GM21723 (cell line): ENCODE measurements around the gene GCM1.

Experiments
- ATAC-seq: cut with Tn5 transposase; IDR thresholded peaks from one replicate; pipeline ENCODE4 v1.9.1; 2021; ENCODE audit warnings: mild to moderate bottlenecking, moderate library complexity; ENCODE audit not compliant: unreplicated experiment

GCM1 gene

GRCh38 chr6:53152576-53152975, 3.9 kb upstream of the GCM1 start:
- ATAC-seq, result no peak

- no peak for ATAC-seq
Measured at GRCh38 chr6:53151676-53152075, 3.0 kb upstream of the GCM1 start.

- no peak for ATAC-seq
Measured at GRCh38 chr6:53144802-53145201, 3.8 kb downstream of the GCM1 start.

GRCh38 chr6:53143710-53144109, 4.9 kb downstream of the GCM1 start:
- no peak for ATAC-seq

- no peak for ATAC-seq
Measured at GRCh38 chr6:53142810-53143209, 5.8 kb downstream of the GCM1 start.

DNA sequence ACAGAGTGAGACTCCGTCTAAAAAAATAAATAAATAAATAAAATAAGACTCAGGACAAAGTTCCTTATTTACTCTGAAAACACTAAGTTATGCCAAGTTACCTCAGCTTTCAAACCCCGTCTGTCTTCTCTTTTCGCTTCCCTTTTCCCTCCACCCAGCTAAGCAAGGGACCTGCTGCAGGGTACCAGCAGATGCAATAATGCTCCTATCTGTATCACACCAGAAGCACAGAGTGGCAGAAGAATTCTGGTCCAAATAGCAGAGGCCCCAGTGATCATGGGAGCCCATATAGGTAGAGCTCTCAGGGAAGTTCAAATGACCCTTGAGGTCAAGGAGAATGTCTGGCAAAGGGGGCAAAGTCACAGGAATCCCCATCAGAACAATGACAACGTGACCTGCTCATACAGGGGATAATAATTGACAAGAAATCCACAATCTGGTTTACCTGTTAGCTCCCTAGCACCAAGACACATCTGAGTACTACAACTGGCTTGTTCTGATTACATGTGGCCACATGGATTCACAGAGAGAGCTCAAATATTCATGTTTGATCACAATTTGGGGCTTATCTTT, 8.7 kb downstream of the GCM1 start:
- no peak for ATAC-seq

DNA sequence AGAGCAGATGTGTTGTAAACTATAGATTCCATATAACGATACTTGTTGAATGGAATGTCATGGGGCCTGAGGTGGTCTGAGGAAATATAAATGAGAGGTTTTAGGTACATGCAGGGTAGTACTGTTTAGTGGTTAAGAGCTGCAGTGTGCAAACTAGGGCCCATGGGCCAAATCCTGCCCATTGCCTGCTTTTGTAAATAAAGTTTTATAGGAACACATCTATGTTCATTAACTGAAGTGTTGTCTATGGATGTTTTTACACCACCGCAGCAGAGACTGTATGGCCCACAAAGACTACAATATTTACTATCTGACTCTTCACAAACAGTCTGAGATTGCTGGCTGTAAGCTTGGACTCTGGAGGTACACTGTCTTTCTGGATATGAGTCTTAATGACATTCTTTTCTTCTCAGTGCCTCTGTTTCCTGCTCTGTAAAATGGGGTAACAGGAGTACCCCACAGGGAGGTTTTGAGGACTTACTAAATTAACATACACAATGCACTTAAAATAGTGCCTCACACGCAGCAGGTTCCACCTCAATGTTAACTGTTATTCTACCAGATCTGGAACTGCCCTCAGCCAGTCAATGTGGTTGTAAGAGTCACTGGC, 12.5 kb downstream of the GCM1 start:
- no peak for ATAC-seq

DNA sequence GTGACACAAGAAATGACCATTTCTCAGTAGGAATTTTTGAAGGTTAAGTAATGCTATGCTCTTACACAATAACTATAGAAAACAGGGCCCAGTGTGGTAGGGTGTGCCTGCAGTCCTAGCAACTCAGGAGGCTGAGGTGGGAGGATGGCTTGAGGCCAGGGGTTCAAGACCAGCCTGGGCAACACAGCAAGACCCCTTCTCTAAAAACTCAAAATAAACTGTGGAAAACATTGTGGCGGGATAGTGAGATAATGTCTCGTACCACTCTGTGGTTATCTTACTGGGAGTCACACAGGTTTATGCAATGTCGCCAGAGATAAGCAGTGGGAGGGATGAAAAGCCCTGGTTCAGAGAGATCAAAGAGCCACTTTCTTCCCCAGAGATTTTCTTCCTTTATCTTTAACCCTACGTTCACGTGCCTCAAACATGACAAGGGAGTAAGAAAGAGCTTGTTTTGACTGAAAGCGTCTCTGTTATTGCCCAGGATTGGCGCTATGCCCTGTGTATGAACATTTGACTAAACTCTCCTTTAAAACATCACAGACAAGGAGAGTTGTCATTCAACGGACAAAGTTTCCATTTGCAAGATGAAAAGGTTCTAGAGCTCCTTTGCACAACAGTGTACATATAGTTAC, 13.9 kb downstream of the GCM1 start:
- no peak for ATAC-seq

DNA sequence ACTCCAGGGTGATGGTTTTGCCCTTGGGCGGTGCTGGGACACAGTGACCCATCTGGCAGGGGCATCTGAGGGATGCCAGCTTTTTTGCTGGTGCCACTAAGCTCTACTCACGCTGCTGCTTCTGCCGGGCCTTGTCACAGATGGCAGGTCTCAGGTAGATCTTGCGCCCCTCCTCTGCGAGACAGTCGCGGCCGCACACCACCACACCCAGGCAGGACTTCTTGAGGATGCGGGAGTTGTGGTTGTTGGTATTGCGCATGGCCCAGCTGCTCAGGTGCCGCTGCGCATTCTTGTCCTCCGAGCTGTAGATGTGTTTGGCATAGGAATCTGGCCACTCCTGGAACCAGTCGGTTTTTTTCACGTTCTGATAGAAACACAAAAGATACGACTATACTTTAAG, 14.7 kb downstream of the GCM1 start:
- ATAC-seq, result no peak

DNA sequence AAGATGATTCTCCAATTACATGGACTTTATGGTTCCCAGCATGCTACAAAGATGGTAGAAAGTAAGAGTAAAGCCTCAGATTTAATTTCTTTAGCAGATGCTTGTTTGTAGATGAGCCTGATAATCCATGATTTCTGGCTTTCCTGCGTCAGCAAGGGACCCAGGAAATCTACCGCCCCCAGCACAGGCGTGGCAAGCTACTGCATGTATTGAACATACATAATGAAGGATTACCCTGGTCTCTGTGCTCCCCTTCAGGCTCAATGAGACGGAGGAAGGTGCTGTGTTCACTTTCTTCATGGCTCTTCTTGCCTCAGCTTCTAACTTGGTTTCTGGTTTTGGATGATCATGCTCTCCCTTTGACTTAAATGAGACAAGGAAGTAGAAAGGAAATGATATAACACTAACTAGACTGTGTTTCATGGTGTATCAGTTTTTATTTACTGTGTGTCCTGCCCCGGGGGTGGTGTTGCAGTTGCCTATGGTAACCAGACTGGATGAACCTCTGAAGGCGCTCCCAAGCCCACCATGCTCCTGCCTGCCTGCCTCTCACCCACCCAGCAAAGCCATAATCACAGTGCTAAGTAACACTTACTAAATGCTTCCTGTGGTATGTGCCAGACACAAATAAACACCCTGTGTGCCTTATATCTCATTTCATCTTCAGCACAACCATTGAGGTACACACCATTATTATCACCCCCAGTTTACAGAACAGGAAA, 17.9 kb downstream of the GCM1 start:
- no peak for ATAC-seq

DNA sequence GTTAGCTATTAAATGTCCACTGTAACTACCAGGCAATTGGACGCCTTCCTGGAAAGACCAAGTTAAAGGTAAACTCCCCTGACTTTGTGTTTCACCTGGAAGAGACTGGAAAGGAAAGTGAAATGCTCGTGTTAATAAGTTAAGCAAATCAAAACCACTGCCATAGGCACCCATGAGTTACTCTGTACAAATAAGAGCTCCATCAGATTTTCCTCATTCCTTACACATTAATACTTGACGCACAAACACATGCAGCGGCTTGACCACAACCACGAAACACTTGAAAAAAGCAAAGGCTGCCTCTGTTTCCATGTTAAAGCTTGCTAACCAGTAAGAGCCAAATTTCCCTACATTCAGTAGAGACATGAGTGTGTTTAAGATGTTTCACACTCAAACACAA, 19.8 kb downstream of the GCM1 start:
- ATAC-seq, result no peak

GRCh38 chr6:53125276-53125675, 23.4 kb downstream of the GCM1 start:
- no peak for ATAC-seq

- ATAC-seq, result no peak
Measured at GRCh38 chr6:53124131-53124800, 24.4 kb downstream of the GCM1 start.

DNA sequence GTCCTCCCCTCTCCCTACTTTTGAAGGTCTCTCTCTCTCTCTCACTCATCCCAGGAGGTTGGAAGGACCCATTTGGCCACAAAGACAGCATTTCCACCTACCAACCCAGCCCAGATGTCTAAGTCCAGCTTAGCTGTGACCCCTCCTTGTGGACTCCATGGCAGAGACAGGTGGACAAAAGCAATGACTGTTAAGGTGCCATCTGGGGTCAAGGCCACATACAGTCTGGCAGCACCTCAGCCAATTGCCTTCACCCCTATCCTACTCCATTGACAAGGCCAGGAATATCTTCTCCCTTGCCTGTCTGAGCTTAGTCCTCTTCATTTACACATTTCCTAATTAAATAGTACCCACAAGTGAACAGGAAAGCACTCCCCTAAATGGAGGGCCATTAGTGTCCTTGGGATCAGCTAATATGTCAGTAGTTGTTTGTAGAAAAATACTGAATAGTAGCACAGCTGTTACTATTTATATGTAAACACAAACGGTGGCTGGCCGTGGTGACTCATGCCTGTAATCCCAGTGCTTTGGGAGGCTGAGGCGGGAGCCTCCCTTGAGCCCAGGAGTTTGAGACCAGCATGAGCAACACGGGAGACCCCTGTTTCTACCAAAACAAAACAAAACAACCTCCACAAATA, 28.8 kb downstream of the GCM1 start:
- no peak for ATAC-seq

GRCh38 chr6:53119349-53119748, 29.3 kb downstream of the GCM1 start:
- no peak for ATAC-seq

GRCh38 chr6:53115741-53116140, 32.9 kb downstream of the GCM1 start:
- ATAC-seq, result no peak

DNA sequence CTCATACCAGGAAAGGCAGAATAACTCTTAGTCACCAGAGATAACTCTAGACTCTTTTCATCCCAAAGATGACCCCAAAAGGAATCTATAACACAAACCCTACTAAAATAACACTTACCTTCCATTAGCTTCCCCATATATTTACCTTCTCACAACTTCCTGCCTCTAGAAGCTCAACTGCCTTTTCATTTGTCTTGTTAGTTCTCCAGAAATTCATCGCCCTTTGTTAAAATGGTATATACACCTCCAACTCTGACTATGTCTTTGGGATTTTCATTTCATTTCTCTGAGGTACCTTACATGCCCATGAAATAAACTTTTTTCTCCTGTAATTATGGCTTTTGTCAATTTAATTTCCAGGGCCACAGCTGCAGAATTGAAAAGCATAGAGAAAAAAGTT, 33.5 kb downstream of the GCM1 start:
- ATAC-seq, result no peak

DNA sequence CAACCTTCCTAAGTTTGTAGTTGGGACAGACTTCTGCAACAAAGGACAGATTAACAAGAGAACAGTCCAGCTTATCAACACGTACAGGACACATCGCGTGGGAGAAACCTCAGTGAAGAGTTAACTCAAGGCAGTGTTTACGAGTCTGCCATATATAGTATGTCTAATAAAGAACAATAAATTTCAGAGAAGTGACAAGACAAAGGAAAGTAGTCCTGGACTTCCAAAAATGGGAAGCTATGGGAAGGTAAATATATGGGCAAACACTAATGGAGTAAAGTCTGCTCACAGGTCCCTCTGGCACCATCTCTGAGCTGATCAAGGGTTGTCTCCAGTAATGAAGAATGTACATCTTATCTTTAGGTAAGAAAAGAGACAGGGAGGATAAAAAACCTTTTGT, 34.9 kb downstream of the GCM1 start:
- no peak for ATAC-seq

DNA sequence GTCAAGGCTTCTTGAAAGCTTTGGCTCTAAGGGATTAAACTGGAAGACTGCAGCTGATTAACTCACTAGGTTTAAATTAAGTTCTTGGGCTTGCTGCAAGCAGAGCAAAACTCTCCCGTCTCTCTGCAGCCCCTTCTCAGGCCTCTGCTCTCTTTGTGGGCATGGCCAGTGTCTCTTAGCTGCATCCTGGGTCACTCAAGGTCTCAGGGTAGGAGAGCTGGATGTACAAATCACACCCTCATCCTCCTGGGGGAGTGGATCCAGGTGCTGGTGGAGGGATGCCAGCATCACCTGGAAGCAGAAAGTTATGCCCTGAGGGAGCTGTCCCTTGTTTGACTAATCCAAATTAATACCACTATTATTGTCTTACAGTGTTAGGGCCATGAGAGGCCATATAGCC, 35.8 kb downstream of the GCM1 start:
- ATAC-seq, result no peak

- no peak for ATAC-seq
Measured at GRCh38 chr6:53112404-53112803, 36.2 kb downstream of the GCM1 start.

- no peak for ATAC-seq
Measured at GRCh38 chr6:53111865-53112264, 36.8 kb downstream of the GCM1 start.
